HG03558 (cell line): ENCODE results near the gene DLG2.

Source experiments
- ATAC-seq: cut with Tn5 transposase; IDR thresholded peaks from one replicate; pipeline ENCODE4 v1.9.1; 2021; ENCODE audit warnings: moderate number of reproducible peaks; ENCODE audit not compliant: unreplicated experiment; ENCODE audit errors: extremely low read depth

DLG2 gene

DNA sequence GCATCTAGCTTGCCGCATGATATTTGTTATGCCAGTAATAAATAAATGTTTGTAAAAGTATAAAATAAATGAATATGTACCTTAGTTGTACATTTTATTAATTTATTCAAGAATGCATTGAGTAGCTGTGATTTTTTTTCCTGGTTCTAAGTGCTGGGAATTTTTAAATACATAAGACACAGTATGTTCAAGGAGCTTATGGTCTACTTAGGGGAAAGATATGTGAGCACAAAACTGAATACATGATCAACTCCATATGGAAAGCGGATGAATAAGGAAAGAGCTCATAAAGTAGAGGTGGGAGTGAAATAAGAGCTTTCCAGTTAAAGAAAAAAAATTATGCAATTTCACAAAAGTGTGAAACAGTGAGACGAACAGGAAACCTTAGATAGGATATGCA is 1396.7 kb downstream of the DLG2 start:
- no peak for ATAC-seq

DNA sequence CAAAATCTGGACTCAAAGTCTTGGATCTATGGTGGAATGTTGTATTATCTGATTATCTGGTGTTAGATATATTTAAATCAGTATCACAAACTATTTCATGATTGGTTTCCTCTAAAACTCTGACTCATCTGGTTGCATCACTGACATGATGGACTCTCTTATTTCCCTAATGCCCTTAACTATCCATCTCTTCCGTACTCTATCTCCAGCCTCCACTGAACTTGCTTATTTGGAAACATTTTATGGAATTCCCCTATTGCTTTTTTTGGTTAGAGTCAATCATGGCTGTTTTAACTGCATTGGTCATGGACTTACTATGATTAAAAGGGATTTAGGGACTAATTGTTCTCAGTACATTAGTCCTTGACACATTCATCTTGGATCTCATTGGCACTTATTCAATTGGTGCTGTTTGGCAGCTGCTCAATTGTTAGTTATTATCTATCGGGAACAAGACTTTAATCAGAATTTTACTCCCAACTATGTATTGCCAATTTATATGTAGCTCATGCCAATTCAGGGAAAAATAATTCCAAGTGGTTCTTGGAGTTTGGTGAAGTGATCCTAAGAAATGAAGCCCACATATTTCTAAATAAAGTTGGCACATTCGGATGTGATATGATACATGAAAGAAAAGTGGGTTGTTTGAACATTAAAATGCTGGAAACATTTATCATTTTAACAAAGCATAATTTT is 1399.0 kb downstream of the DLG2 start:
- no peak for ATAC-seq

DNA sequence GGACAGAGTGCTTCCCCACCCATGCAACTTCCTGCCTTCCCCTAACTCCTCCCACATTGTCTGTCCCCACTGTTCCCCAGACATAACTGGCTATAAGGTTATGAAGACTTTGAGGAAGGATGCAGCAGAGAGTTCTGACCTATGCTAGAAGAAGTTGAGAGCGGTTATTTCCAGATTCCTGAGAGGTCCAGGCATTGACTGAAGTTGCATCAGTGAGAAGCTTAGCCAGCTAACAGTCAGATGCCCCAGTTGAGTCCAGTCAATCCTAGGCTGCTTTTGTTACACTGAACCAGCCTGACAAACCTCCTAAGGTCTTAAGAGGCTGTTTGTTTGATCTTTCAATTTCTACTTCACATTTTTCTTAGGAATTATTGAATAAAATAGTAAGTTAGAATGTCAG is 1403.1 kb downstream of the DLG2 start:
- no peak for ATAC-seq

DNA sequence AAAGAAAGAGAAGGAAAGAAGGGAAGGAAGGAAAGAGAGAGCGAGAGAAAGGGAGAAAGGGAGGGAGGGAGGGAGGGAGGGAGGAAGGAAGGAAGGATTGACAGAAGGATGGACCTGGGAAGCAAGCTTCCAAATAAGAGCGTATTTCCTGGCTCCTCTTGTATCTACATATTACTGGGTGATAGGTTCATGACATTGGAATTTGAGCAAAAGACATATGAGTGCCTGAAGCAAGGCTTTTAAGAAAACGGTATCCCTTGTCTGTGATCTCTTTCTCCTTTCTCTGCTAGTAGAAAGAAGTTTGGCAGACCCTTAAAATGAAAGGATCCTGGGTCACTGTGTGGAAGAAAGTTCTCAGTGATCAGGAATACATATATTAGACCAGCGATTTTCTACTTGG is 1408.8 kb downstream of the DLG2 start:
- ATAC-seq: no peak

DNA sequence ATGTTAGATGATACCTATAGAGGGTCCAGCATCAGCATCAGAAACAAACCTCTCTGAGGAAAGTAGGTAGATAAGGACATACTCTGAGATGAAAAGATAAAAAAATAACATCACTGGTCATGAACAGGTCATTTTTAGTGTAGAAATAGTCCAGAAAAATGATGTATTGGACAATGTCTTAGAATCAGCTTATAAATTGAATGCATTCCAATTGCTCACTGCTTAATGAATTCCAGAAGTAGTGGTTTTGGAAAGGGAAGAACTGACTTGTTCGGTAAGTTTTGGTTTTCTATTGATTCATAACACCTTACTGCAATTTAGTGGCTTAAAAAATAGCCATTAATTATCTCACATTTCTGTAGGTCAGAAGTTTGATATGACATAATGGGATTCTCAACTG is 1411.5 kb downstream of the DLG2 start:
- no peak for ATAC-seq

DNA sequence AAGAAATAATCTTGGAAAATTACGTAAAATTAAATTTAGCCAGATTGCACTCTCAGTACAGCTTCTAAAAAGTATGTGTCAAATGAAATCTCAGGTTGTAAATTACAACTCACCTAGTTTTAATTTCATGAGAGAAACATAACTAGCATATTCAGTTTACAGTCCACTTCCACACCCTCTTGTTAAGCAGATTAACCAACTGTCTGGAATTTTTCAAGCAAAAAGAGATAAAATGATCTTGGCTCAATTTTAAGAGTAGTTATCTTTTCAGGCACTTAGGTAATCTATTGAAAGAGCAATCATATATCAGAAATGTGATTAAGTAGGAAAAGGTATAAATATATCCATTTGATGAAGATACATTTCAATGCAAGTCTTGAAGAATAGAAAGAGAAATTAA is 1412.6 kb downstream of the DLG2 start:
- no peak for ATAC-seq

DNA sequence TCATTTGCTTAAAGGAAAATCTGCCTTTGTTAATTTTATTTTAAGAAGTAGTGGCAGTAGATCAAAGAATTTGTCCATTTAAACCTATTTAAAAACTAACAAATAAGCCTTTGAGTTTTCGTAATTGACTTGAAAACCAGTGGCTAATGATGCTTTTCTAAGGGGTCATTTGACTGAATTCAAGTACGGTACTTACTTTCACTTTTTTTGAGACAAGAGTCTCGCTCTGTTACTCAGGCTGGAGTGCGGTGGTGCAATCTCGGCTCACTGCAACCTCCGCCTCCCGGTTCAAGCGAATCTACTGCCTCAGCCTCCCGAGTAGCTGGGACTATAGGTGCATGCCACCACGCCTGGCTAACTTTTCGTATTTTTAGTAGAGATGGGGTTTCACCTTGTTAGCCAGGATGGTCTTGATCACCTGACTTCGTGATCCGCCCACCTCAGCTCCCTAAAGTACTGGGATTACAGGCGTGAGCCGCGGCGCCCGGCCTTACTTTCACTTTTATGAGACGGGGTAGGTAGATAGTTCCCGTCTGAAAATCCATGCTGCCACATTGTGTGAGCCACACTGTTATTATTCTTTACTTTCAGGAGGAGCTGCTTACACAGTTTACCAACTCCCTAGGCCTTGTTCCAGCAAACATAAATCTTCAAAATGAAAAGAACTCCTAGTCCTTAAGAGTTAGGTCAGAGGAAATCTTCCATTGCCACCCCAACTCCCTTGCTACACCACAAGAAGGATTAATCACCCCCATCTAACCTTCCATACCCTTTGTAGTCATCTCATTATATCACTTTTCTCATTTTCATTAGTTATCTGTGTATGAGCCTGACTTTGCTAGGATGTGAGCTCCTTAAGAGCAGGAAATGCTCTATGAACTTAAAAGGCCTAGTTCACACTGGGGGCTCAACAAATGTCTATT is 1414.4 kb downstream of the DLG2 start:
- ATAC-seq: no peak

DNA sequence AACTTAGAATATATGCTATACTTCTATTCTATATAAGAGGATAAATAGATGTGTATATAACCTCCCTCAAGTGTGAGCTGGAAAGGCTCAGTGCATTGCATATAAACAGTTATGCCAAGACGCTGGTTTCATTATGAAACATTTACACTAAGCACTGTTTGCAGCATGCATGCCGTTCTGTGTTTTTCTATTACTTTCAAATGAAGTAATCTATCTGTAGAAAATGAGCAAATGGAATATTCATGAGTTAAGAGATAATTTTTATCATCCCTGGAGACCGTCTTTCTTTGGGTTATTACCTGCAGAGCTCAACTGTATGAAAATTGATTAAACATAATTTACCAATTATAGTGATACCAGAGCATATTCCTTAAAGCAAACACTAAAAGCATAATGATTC is 1415.2 kb downstream of the DLG2 start:
- ATAC-seq: no peak

DNA sequence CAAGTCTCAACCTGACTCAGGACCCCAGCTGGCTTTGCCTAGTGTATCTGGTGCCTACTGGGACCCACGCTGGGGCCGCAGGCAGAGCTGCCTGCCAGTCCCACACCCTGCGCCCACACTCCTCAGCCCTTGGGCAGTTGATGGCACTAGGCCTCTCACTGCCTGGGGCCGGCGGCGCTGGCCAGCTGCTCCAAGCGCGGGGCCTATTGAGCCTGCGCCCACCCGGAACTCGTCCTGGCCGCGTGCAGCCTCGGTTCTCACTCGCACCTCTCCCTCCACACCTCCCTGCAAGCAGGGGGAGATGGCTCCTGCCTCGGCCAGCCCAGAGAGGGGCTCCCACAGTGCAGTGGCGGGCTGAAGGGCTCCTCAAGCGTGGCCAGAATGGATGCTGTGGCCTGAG is 1432.4 kb downstream of the DLG2 start:
- no peak for ATAC-seq

DNA sequence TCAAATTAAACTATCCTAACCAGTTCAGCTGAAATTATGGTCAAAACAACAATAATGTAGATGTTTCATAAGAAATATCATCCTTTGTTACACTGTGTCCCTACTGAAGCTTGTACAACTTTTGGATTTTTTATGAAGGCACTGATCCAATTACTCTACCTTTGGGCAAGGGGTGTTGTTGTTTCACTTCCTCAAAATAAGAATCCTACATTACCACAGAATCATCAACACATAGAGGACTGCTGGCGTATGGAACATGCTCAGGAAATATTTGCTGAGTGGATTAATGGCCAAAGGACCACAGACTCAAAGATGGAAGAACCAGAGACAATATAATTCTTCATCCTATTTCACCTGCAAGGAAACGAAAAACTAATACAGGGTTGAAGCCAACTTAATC is 1433.4 kb downstream of the DLG2 start:
- ATAC-seq: no peak

DNA sequence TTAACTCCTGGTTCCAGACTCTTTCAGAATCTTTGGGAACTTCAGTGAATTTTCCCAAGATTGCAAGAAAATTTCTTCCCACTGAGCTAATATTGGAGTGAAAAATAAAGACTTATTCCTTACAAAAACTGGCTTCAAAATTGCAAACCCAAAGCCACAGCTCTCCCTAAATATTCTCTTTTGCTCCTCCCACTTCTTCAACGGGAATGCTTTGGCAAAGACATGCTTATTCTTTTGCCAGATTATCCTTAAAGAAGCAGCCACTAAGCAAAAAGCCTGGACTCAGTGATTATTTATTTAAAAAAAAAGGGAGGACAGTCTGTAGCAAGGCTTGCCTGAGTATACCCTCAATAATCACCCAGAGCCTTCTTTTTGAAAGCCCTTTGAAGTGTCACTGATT is 1438.6 kb downstream of the DLG2 start:
- ATAC-seq: no peak

DNA sequence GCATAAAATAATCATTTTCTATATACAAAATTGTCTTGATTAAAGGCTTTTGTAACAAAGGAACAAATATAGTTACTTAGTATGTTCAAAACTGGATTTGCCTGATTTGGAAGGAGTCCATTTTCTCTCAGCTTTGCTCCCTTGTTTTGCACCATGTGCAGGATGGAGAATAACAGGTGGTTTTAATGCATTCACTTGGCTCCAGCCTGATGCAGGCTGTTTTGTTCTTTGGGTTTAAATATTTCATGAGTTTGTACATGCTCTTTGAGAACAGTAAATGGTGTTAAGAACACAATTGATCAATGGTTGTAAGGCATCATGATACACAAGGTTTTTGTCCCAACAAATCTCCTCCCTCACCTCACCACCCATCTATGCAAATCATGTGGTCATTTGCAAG is 1454.1 kb downstream of the DLG2 start:
- ATAC-seq: no peak

DNA sequence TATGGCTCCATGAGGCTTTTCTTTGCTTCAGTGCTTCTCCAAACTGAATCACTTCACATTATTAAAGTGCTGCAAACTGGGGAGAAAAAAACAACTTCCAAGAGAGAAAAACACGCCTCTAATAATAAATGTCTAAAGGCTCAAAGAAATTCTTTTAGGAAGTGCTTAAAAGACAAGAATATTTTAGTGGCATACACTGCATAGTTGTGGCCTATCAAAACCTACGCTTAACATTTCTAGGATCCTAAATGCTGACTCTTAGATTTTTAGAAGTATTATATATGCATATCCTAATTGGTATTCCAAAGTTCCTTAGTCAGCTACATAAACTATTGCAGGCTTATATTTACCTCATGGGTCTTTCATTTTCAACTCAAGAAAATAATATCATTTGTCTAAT is 1462.0 kb downstream of the DLG2 start:
- ATAC-seq: no peak

DNA sequence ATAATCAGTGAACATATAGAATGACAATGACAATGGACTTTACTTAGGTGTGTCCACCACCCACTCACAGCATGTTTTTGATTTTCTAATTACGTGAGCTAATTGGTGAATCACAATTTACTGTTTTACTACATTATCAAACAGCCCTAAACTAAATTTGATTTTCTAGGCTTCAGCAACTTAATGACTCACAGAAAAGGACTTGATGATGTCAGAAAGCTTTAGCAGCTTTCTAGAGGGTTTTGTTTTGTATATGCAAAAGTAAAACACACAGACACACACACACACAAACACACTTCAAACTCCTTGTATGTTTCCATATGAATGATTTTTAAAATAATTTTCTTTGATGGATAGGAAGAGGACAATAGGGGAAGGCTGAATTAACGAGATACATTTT is 1462.4 kb downstream of the DLG2 start:
- ATAC-seq: no peak

DNA sequence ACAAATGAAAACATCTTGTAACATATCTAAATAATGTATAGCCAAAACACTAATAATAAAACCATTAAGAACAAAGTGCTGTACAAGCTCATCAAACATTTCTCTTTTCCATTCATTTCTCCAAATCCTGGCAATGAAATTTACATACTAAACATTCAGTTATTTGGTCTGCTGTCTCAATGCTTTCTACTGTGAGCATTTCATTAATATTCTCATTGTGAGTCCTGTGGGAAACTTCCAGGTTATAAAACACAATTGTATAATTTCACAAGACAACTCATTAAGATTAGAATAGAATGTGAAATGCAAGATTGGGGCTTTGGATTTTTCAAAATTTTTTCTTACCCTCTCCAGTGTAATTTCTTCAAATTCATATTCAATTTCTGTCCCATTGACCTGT is 1464.0 kb downstream of the DLG2 start:
- ATAC-seq: no peak

DNA sequence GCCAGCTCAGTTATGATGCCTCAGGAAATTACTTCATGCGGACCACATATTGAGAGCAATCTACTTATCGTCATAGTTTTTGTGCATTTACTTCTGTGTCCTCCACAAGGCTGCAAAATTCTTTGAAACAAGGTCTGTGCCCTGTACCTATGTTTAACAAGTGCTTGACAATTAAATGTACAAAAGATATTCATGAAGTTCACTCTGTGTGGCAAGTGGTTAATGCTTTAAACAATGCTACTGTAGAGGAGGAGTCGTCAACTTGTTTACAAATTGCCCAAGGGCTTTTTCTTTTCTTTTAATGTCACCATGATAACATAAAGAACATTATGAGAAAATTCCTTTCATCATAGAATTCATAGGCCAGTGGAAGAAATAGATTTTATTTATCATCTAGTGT is 1469.5 kb downstream of the DLG2 start:
- ATAC-seq: no peak

DNA sequence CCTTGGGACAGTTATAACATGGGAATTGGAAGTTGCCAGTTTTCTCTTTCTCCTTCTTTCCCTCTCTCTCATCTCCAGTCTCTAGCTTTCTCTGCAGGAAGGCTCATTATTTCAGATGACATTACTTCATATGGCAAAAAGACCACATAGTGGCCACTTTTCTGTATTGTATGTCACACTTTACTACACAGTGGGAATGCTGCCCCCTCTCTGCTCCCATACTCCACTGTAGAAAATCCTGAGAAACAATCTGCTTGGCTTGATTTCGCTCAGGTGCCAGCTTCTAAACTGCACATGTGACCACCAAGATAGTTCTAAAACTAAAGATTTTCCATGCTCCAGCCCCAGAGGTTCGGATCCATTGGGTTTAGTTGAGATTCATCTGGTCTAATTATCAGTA is 1480.3 kb downstream of the DLG2 start:
- no peak for ATAC-seq

DNA sequence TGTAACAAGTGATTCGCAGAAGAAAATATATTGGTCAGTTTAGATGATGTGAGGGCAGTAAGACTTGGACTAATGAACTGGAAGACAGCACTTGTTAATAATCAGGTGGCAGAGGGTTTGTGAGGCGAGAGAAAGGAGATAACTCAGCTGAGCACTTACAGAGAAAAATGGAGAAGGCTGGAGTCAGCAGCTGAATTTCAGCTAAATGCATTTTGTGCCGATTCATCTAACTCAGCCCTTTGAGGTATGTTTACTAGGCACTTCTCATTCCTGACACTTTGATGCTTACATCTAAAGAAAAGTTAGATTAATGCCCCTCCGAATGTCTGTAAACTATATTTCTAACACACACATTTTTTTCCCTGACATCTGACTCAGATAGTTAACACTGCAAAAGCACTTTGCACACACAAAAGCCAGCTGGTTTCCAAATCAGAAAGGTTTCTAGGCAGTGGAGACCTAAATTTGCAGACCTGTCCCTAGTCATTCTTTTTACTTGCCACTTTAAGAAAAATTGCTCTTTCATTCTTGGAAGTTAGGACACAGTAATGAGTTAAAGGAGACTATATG is 1481.4 kb downstream of the DLG2 start:
- ATAC-seq: no peak

DNA sequence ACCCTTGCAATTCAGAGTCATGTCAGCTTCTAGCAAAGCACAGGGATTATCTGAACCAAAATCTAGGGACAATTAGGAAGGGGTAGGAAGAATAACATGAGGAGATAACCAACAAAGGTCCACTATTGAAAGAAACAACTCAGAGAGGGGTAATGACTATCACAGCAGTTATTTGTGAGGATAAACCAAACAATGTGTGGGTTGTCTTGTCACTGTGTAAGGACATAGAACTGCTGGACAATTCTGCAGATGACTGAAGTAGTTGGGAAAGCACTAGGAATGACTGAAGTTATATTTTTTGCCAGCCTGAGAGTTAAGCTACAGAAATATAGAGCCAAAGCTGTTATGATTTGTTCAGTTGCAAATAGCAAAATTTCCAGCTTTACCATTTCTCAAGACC is 1482.6 kb downstream of the DLG2 start:
- ATAC-seq: no peak

DNA sequence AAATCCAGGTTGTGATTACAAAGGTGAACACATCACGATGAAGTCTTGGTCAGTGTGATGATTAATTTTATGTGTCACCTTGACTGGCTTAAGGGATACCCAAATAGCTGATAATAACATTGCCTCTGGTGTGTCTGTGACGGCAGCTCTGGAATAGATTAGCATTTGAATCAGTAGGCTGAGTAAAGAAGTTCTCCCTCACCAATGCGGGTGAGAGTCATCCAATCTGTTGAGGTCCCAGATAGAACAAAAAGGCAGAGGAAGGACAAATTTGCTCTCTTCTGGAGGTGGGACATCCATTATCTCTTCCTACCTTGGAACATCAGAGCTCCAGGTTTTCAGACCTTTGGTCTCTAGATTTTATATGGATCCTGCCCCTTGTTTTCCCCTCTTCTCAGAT is 1484.7 kb downstream of the DLG2 start:
- ATAC-seq: no peak

DNA sequence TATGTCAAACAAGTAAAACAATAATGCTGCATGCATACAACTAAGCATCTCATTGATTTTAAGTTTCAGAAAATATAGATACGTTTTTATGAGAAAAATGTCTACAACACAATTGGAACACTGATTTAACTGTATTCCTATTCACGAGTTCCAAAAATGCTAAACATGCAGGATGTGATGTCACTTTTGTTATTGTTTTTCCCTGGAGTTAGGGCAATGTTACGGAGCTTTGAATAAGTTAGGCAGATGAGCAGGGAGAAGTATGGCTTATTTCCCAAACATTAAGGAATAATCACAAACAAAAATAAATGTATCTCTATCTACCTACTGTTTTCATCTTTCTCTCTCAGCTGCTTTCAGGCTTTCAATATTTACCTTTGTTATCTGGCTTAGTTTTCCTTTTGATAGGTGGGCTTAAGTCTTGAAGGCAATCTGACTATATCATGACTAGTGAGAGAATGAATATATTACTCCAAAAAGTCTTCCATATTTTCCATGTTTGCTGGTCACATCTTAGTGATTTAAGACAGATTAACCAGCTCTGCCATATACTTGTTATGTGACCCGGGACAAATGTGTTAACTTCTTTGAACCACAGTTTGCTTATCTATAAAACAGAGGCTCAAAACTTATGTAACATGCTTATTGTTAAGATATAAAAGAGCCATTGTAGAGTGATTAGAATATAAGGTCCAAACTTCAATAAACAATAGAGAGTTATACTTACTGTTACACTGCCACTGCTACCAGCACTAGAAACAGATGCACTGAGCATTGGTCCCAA is 1486.6 kb downstream of the DLG2 start:
- no peak for ATAC-seq
